HG03103 (cell line): ENCODE data around the gene TCTN2.

Source experiments
- ATAC-seq: cut with Tn5 transposase; IDR thresholded peaks from one replicate; pipeline ENCODE4 v1.9.1; 2021; ENCODE audit warnings: low read depth; ENCODE audit not compliant: unreplicated experiment

Gene TCTN2

GRCh38 chr12:123683964-123684363 is 13.1 kb downstream of the TCTN2 start:
- ATAC-seq: no peak

DNA sequence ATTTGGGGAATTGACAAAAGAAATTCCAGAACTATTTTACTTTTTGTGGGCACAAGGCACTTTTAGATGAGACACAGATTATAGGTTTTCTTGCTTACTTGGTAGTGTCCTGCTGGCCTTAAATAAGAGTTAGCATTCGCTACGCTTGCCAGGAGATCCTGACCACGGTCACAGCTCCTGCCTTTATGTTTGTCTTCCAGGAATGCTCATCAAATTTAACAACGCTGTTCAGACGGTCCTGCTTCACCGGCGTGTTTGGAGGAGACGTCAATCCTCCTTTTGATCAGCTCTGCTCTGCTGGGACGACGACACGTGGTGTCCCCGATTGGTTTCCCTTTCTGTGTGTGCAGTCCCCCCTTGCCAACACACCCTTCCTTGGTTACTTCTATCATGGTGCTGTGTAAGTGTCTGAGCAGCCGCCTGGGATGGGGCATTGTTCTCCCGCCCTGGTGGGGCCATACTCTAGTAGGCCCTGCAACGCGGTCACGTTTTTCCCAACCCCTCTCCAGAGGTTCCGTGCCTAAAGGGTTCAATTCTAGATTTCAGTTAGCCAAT is 15.8 kb downstream of the TCTN2 start:
- ATAC-seq: no peak

- ATAC-seq: no peak
Measured at GRCh38 chr12:123690191-123690840, 19.4 kb downstream of the TCTN2 start.

GRCh38 chr12:123696207-123696606 is 25.3 kb downstream of the TCTN2 start:
- no peak for ATAC-seq

GRCh38 chr12:123696646-123697045 is 25.7 kb downstream of the TCTN2 start:
- no peak for ATAC-seq

DNA sequence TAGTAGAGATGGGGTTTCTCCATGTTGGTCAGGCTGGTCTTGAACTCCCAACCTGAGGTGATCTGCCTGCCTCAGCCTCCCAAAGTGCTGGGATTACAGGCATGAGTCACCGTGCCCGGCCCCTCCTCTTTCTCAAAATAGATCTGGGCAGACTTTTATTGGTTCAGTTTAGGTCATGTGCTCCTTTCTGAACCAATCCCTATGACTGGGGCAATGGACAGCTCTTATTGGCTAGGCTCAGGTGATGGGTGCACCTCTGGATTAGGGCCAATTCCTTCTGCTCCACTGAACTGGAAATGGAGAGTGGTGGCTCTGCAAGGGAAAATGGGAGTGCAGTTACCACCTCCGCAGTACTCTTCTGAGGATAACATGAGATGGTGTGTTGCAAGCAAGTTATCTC is 35.0 kb downstream of the TCTN2 start:
- ATAC-seq: no peak

DNA sequence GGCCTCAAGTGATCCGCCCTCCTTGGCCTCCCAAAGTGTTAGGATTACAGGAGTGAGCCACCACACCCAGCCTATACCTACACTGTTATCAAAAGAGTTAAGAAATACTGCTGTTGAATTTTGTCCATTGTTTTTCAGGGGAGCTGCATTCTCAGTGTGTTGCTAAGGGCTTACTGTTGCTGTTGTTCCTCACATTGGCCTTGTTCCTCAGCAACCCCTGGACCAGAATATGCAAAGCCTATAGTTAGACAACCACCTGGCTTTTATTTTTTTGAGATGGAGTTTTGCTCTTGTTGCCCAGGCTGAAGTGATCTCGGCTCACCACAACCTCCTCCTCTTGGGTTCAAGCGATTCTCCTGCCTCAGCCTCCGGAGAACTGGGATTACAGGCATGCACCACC is 36.6 kb downstream of the TCTN2 start:
- no peak for ATAC-seq

GRCh38 chr12:123712780-123713319 is 41.9 kb downstream of the TCTN2 start:
- no peak for ATAC-seq

- ATAC-seq: no peak
Measured at GRCh38 chr12:123713398-123713797, 42.5 kb downstream of the TCTN2 start.

DNA sequence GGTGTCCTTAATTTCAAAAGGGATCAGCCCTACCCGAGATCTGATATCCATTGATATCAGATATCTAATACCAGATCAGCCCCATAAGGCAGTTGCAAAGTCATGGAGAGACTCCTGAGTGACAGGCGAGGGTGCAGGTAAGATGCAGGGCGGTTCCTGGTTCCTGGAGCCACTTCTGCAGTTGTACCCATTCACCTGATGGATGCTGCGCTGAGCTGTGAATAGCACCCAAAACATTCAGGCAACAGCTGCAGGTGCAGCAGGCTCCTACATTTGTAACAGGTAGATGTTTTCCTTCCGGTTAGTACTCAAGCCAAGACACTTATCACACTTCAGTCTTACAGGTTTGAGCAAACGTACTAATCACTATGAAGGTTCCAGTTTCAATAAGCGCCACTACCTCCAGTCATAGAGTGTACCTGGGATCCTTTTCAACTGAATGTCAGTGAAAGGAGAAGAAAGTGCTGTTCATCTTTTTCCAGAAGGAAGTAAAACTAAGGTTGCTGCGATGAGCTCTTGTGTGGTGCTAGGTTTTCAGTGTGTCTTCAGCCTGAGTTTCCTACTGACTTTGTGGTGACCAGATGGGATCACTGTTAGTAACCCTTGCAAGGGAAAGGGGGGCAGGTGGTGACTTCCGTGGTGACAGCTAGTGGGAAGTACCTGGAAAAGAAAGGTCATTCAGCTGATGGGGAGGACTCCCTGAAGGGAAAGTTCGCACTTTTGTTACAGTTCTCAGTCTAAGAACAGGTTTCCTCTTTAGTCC is 43.1 kb downstream of the TCTN2 start:
- no peak for ATAC-seq

GRCh38 chr12:123715195-123715594 is 44.3 kb downstream of the TCTN2 start:
- ATAC-seq: no peak

DNA sequence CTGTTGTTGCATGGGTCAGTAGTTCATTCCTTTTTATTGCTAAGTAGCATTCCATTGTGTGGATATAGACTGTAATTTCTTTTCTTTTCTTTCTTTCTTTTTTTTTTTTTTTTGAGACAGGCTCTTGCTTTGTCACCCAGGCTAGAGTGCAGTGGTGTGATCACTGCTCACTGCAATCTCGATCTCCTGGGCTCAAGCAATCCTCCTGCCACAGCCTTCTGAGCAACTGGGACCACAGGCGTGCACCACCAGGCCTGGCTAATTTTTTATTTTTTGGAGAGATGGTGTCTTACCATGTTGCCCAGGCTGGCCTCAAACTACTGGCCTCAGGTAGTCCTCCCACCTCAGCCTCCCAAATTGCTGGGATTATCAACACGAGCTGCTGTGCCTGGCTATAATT is 46.4 kb downstream of the TCTN2 start:
- ATAC-seq: no peak

- ATAC-seq: no peak
Measured at GRCh38 chr12:123720141-123720814, 49.4 kb downstream of the TCTN2 start.

DNA sequence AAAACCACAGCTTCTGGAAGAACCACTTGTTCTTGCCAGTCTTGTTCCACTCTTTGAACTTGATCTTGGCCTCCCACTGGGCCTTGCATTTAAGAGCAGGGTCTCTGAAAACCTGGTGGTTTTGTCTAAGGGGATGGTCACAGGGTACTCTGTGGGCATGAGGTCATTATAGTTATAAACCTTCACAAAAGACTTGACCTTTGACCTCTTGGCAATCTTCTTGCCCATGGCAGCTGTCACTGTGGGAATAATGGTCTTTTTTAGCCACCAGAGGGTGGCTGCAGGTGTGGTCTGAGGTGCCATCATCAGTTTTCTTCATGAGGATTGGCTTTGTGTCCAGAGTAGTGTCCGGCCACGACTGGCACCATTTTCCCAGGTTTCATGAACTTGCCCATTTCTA is 50.3 kb downstream of the TCTN2 start:
- ATAC-seq: no peak

DNA sequence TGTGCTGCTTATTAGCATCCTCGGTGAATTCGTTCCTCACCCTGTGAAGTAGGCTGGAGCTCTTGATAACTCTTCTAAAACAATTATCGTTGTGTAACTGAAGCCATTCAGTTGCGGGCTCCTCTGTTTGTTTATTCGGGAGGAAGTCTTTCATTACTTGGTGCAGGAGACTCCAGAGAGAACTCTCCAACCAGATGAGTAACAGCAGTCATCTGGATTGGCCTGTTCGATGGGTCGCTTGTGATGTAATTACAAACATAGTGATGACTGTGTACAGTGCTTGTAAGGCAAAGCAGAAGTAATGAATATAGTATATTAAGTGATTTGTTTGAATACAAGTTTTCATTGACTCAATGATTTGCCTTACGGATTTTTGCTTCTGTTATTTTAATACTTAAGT is 52.1 kb downstream of the TCTN2 start:
- ATAC-seq: no peak

DNA sequence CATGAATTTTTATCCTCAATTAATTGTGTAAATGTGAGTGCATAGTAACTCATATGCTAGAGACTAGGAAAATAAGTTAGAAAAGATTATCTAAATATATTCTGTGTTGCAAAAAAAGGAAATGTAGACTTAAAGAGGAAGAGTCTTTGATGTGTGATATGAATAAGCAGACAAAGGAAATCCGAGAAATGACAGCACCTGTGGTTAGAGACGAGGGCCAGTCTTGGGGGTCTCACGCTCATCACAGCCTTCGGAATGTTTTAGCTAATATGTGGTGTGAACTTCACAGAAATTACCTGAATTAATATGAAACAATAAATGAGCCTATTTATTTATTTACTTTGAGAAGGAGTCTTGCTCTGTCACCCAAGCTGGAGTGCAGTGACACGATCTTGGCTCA is 52.9 kb downstream of the TCTN2 start:
- no peak for ATAC-seq

DNA sequence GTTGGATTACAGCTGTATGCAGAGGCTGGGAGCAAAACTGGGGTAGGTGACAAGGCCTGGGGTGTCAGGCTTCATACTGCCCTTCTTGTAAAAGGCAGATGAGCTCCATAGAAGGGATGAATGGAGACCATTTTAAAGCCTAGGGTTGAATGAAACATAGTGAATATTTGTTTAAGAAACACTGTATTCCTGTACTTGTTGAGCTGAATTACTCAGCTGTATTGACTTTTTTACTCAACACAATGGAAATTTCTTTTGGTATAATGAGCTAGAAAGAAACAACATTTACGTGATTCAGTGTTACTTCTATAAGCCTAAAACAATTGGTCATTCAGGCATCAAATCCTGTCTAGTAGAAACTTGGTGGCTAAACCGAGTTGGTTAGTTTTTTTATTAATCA is 55.3 kb downstream of the TCTN2 start:
- ATAC-seq: no peak

- ATAC-seq: no peak
Measured at GRCh38 chr12:123726962-123727361, 56.0 kb downstream of the TCTN2 start.

DNA sequence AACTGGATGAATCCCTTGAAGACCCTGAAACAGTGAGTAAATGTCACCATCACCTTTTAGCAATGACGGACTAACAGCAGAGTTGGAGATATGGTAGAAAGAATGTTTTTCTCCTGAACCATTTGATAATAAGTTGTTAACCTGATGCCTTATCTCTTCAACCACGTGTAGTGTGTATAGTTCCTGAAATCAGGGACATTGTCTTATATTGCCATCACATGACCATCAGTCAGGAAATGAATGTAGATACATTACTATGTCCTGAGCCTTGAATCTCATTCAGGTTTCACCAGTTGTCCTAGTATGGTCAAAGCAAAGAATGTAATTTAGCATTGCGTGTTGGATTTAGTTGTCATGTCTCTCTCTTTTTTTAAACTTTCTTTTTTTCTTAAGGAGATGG is 57.0 kb downstream of the TCTN2 start:
- no peak for ATAC-seq

DNA sequence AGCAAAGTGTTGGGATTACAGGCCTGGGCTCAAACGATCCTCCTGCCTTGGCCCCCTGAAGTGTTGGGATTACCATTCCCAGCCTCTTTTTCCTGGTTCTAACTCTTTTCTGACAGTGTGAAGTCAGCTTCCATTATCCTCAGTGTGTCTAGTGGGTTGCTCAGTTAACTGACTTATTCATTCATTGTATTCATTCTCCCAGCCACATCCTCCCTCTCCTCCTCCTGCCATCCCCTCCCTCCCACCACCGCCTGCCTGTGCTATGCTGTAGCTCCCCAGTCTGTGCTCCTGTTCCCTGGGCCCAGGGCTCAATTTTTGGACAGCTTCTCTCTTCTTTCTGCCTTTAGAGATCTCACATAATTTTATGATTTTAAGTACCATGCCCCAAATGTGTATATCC is 60.7 kb downstream of the TCTN2 start:
- ATAC-seq: no peak

GRCh38 chr12:123732251-123732650 is 61.3 kb downstream of the TCTN2 start:
- no peak for ATAC-seq
